Type B pancreatic cell (in vitro differentiated cells): ENCODE data around the gene SIRT7. TPM values are rescaled to one million over a fixed set of nuclear protein-coding genes. Genes with fewer than 3 reads are reported as not detected.
A peak's percentile ranks its signal among the peaks of the same experiment; 100 is the strongest.

Experiments used
- DNase-seq: peaks from one replicate; pipeline ENCODE4 v3.0.0; 2021; ENCODE audit warnings: mixed read lengths; ENCODE audit not compliant: unreplicated experiment; ENCODE audit errors: extremely low spot score
- H3K27ac Mint-ChIP-seq: 2 replicates; pipeline ENCODE4 v1.8.0; 2021; ENCODE audit warnings: mild to moderate bottlenecking, mixed read lengths
- H3K27me3 Mint-ChIP-seq: 2 replicates; pipeline ENCODE4 v1.8.0; 2021; ENCODE audit warnings: mixed read lengths
- H3K36me3 Mint-ChIP-seq: 2 replicates; pipeline ENCODE4 v1.8.0; 2021; ENCODE audit warnings: mixed read lengths
- H3K4me1 Mint-ChIP-seq: one replicate; pipeline ENCODE4 v1.8.0; 2021; ENCODE audit warnings: mixed read lengths; ENCODE audit not compliant: unreplicated experiment
- H3K4me3 Mint-ChIP-seq: 2 replicates; pipeline ENCODE4 v1.8.0; 2021; ENCODE audit warnings: mild to moderate bottlenecking, mixed read lengths
- H3K9me3 Mint-ChIP-seq: 2 replicates; pipeline ENCODE4 v1.8.0; 2021; ENCODE audit warnings: mixed read lengths
- total RNA-seq: library from RNA; stranded (reverse); gene quantifications from 2 replicates; pipeline ENCODE4 v1.2.1, GENCODE V29; 2021; ENCODE audit warnings: low replicate concordance
- TF ChIP-seq, protein P1 (sequence below): fragments of 200-600 bp; sonication (generic); conservative IDR thresholded peaks from 2 replicates; pipeline ENCODE4 v1.5.0; 2021; ENCODE audit warnings: antibody characterized with exemption, mild to moderate bottlenecking

The SIRT7 gene
- total RNA-seq, 1 donor from 2014 or later, result 29.9 TPM

DNA sequence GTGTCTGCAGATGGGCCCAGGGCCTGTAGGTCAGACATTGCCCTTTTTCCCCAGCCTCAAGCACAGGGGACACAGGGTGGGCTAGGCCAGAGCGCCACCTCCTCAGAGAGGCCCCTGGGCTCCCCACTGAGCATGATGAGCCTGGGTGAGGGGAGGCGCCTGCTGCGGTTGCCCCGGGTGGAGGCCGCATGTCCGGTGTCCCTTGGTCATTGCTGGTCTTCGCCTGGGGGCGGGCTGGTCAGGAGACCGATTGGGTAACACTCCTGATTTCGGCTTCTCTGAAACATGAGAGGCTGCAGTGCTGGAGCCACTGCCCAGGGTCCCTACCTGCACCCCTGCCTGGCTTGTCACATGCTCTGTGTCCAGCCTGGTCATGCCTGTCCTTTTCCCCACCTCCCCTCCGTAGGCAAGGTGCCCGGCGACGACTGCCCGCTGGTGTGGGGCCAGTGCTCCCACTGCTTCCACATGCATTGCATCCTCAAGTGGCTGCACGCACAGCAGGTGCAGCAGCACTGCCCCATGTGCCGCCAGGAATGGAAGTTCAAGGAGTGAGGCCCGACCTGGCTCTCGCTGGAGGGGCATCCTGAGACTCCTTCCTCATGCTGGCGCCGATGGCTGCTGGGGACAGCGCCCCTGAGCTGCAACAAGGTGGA lies 18.3 kb downstream of the SIRT7 start:
- no peak overlapping the region for H3K4me3 Mint-ChIP-seq

DNA sequence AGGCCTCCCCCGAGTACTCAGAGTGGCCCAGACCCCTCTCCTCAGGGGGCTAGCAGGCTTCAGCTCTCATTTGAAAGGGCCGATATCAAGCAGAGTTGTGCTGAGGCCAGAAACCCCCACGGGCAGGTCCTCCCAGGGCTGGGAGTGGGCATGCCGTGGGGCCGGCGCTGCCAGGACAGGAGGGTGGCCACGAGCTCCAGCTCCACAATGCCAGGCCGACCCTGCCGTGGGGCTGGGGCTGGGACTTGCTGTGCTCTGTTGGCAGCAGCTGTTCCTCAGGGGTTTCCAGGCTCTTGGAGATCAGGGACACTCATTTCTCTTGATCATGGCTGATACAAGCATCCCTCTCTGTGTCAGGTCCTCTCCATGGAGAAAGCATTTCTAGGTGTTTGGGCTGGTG lies 19.1 kb downstream of the SIRT7 start:
- peaks cover 15% of the 10 kb centered on the region for H3K36me3 Mint-ChIP-seq
- H3K27ac Mint-ChIP-seq, result no peak overlapping the region

More for the DNA sequence above, 18.3 kb downstream of the SIRT7 start:
- TF ChIP-seq, protein P1, sequence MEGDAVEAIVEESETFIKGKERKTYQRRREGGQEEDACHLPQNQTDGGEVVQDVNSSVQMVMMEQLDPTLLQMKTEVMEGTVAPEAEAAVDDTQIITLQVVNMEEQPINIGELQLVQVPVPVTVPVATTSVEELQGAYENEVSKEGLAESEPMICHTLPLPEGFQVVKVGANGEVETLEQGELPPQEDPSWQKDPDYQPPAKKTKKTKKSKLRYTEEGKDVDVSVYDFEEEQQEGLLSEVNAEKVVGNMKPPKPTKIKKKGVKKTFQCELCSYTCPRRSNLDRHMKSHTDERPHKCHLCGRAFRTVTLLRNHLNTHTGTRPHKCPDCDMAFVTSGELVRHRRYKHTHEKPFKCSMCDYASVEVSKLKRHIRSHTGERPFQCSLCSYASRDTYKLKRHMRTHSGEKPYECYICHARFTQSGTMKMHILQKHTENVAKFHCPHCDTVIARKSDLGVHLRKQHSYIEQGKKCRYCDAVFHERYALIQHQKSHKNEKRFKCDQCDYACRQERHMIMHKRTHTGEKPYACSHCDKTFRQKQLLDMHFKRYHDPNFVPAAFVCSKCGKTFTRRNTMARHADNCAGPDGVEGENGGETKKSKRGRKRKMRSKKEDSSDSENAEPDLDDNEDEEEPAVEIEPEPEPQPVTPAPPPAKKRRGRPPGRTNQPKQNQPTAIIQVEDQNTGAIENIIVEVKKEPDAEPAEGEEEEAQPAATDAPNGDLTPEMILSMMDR, result no peak
- Mint-ChIP-seq H3K27me3 (peaks cover 9% of the 10 kb centered on the region), H3K27ac (no peak overlapping the region), H3K9me3 (no peaks in the 10 kb centered on the region), H3K4me1 (peaks cover 7% of the 10 kb centered on the region), H3K36me3 (peaks cover 15% of the 10 kb centered on the region)
- DNase-seq, result peak; percentile 70

DNA sequence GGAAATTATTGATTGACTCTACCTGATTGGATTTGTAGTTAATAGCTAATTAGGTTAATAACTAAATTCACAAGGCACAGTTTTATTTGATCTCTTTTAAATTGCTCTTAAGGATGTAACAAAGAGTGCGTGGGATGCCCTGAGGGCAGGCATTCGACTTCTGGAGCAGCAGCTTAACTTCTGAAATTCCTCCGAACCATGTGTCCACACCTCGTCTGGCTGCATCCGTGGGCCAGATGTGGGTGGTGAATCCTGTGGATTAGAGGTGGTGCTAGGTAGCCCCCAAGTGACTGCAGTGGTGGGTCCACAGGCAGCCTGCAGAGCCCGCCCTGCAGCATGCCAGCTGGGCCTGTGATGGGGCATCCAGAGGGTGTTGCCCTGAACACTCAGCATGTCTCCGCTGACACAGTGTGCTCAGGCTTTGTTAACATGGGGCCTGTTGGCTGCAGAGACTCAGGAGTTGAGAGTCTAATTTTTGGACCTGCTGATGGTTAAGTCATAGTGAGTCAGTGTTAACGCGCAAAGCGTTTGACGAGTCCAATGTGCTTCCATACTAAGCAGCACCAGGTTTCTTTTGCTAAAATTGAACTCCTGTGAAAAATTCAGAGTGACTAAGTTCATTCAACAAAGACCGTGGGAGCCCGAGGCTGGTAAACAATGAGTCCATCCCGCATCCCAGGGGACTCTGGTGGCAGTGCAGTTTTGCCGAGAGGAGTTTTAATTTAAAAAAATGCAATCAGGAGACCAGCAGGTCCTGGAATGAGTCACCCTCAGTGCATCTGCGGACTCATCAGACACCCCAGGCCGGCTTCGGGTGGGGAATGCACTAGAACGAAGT lies 19.7 kb downstream of the SIRT7 start:
- TF ChIP-seq, protein P1, result no peak
- Mint-ChIP-seq H3K36me3 (peaks cover 15% of the 10 kb centered on the region), H3K9me3 (no peaks in the 10 kb centered on the region), H3K4me3 (no peak overlapping the region), H3K4me1 (peaks cover 7% of the 10 kb centered on the region), H3K27me3 (peaks cover 9% of the 10 kb centered on the region), H3K27ac (no peak overlapping the region)
- DNase-seq, result no peak

More for the DNA sequence above, 19.1 kb downstream of the SIRT7 start:
- Mint-ChIP-seq H3K27me3 (peaks cover 9% of the 10 kb centered on the region), H3K9me3 (no peaks in the 10 kb centered on the region), H3K4me3 (no peak overlapping the region), H3K4me1 (peaks cover 7% of the 10 kb centered on the region)
- DNase-seq, result no peak
- TF ChIP-seq, protein P1, result no peak

DNA sequence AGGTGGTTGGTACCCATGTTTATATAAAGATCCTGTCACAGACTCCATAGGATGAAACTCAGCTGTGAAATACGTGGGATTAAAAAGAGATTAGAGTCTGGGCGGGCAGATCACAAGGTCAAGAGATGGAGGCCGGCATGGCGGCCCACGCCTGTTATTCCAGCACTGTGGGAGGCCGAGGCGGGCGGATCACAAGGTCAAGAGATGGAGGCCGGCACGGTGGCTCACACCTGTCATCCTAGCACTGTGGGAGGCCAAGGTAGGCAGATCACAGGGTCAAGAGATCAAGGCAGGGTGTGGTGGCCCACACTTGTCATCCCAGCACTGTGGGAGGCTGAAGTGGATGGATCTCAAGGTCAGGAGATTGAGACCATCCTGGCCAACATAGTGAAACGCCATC lies 22.6 kb downstream of the SIRT7 start:
- H3K4me3 Mint-ChIP-seq, result no peak overlapping the region
- H3K27me3 Mint-ChIP-seq, result no peaks in the 10 kb centered on the region
- H3K36me3 Mint-ChIP-seq, result peaks cover 8% of the 10 kb centered on the region
- no peak overlapping the region for H3K27ac Mint-ChIP-seq
- DNase-seq, result no peak
- no peaks in the 10 kb centered on the region for H3K9me3 Mint-ChIP-seq
- TF ChIP-seq, protein P1, result no peak
- no peaks in the 10 kb centered on the region for H3K4me1 Mint-ChIP-seq

DNA sequence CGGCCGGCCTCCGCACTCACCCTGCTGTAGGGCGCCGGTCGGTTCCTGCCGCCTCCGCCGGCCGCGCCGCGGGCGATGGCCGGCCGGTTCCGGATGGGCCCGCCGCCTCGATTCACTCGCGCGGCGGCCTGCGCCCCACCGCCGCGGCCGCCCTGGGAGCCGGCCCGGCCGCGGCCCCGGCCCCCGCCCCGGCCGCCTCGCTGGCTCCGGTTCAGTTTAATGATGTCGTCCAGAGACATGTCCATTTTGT lies 26.7 kb downstream of the SIRT7 start:
- Mint-ChIP-seq H3K9me3 (no peaks in the 10 kb centered on the region), H3K4me1 (peaks cover 8% of the 10 kb centered on the region), H3K36me3 (peaks cover 5% of the 10 kb centered on the region), H3K27ac (peak overlapping the region; percentile 94), H3K27me3 (no peaks in the 10 kb centered on the region), H3K4me3 (peak overlapping the region; percentile 95)
- TF ChIP-seq, protein P1, result no peak
- DNase-seq, result no peak
